Measurements from ENCODE around the gene COL16A1. TPM values are rescaled to one million over a fixed set of nuclear protein-coding genes. Genes with fewer than 3 reads are reported as not detected.

The COL16A1 gene
- total RNA-seq, 1 donor from 2014 or later, result 0.42 TPM

DNA sequence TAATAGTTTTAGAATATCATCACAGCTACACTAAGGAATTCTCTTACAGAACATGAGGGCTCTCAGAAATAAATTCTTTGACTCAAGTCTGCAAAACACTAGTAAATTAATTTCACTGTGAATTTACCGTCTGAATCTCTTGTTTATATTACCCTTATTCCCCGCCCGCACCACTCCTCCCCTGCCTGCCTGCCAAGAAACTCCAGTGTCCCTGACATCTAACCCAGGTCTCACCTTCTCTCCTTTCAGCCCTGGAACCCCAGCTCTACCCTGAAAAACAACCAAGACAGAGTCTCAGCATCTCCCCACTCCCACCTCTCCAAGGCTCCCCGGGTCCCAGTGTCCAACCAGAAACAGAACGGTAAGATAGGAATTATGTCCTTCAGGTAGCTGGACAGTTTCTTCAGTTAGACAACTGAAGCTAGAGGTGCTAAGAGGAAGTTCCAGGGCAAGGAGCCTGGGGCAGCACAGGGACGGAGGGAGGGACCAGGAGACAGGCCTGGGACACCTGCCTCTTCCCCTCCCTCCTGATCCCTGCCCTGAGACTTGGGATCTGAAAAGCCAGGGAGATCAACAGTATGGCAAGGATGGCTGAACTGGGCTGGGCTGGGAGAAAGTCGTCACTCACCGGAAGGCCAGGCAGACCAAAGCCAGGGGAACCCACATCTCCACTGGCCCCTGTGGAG is 15.4 kb downstream of the COL16A1 start:
- intact Hi-C loops (cut with micrococcal nuclease), result no loop called here

DNA sequence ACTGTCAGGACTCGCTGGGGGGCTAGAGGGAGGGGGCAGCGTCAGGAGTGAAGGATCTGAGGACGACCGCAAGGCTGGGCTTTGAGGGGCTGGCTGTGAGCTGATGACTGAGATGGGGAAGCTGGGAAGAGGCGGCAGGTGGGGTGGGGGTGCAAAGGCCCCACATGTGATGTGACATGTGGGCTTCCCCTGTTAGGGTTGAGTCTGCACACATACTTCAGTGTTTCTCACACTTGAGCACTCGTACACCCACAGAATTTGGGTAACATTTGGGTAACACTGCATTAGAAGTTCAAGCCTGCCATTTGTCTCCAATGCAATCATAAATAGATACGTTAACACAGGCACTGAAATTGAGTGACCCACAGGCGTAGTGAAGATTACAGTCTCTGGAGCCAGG is 16.2 kb downstream of the COL16A1 start:
- intact Hi-C loops (cut with micrococcal nuclease), result no loop called here

DNA sequence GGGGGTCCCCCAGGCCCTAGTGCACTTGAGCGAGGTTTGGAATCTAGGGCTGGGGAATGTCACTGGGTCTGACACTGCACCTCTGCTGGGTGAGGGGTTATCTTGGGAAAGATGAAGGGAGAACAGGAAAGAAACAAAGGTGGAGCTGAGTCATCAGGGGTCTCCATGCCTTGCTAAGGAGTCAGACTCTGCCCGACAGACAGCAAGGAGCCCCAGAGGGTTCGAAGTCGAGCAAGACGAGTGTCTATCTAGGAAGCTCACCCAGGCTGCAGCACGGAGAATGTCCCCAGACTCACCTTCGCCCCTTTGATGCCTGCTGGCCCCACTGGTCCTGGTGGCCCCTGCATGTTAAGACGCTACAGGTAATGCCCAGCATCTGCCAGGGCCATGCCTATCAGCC is 18.0 kb downstream of the COL16A1 start:
- intact Hi-C loops (cut with micrococcal nuclease), result no loop called here

DNA sequence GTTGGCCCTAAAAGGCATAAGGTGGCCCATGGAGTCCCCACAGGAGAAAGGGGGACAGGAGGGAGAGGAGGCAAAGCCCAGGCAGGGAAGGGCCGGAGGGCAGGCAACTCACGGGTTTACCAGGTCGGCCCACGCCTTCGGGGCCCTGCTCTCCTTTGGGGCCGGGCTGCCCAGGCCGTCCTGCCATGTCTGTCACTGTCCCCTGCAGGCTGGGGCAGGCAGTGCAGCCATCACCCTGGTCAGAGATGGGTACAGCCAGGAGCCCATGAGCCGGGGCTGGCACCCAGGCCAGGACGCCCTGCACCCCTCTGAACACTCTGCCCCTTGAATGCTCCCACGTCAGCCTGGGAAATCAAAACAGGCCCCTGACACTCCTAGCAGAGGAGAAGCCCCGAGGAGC is 19.8 kb downstream of the COL16A1 start:
- intact Hi-C loops (cut with micrococcal nuclease), result no loop called here

DNA sequence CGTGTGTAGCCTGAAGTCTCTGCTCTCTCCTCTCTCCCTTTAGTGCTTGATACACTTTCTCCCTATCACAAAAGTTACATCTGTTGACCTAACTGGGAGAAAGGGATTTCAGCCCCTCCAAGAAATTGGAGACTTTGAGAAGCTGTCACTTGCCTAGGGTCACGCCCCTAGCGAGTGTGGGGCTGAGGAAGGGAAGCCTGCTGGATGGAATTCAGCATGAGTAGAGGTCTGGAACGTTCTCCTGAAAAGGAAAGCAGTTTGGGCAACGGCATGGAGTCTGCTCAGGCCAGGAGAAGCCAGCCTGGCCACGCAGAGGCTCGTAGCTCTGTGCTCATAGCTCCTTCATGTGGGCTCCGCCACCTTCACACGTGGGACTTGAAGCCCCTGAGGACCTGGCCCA is 22.4 kb downstream of the COL16A1 start:
- intact Hi-C loops (cut with micrococcal nuclease), result no loop called here

DNA sequence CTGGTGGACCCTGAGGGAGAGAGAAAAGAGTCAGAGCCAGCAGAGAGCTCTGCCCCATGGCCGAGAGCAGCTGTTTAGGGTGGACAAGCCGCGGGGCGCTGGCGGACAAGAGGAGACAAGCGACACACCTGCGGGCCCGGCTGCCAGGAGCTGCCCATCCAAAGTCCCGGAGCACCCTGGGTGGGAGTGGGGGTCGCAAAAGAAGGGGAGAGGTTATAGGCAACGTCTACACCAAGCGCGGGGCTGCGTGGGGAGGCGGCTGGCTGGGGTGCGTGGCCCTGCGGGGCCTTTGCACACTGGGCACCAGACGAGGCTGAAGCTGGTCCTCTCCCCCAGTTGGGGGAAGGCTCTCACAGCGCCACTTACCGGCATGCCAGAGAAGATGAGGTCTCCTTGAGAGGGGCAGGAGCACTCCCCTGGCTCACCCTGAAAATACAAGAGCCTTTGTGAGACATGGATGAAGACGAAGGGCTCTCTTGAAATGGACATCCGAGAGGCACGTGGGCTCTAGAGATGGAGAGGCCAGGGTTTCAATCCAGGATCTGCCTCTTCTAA is 24.1 kb downstream of the COL16A1 start:
- intact Hi-C loops (cut with micrococcal nuclease), result no loop called here

DNA sequence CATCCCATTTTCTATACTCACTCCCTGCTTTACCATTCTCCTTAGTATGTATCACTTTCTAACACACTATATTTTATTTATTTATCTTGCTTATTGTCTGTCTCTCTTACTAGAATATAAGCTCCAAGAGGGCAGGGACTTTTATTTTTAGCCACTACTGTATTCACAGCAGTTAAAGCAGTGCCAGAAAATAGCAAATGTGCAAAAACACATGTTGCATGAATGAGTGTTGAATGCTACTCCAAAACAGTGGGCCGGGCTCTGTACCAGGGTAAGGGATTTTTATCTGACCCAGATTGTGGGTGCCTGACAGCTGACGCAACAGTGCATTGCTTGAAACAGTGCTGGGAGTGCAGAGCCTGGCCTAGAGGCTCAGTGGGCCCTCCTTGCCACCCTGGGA is 24.7 kb downstream of the COL16A1 start:
- intact Hi-C loops (cut with micrococcal nuclease), result no loop called here

DNA sequence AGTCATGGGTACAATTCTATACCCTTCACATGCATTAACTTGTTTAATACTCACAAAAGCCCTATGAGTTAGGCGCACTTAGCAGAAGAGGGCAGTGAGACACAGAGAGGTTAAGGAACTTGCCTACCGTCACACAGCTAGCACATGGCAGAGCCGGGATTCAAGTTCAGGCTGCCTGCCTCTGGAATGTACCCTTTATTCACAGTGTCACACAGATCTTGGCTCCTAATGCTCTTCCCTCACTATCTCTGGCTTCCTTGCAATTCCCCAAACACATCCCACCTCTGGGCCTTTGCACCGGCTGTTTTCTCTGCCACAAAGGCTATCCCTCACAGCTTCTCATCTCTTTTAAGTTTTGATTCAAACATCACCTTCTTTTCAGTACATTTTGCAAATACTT is 25.1 kb downstream of the COL16A1 start:
- intact Hi-C loops (cut with micrococcal nuclease), result no loop called here

DNA sequence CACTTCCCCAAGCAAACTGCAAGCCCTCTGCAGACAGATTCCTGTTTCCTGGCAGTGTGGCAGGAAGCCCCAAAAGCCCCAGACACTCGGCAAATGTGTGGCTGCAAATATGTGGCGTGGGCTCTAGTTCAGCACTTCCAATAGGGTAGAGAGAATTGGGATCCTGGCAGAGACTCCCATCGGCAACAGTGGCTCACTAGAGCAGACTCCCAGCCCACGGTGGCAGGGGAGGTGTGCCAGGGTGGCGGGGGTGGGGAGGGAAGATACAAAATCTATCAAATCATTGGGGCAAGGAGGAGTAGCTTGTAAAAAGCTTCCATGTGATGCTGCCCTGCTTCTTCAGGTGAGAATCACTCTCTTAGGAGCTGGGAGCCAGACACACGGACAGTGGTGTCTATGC is 25.9 kb downstream of the COL16A1 start:
- intact Hi-C loops (cut with micrococcal nuclease), result no loop called here

DNA sequence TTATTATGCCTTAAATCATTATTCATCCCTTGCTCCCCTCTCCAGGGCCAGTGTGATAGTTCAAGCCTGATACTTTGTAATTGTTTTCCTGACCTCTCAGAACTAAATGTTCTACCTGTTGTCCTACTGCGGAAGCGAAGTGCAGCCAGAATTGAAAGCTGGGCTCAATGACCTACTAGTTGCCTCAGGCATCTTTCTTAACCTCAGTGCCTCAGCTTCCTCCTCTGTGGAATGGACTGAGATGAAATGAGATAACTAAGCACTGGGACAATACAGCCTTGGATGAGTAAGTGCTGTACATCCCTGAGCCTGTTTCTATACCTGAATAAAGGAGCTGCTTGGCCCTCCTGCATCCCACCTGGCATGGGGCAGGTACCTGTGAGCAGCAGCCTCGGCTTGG is 26.4 kb downstream of the COL16A1 start:
- intact Hi-C loops (cut with micrococcal nuclease), result no loop called here

DNA sequence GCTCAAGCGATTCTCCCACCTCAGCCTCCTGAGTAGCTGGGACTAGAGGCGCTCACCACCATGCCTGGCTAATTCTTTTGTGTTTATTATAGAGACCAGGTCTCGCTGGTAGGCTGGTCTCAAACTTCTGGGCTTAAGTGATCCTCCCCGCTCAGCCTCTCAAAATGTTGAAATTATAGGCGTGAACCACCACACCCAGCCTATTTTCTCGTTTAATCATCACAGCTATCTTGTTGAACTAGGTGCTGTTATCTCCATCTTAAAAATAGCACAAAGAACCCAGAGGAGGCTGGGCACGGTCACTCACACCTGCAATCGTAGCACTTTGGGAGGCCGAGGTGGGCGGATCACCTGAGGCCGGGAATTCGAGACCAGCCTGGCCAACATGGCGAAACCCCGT is 28.1 kb downstream of the COL16A1 start:
- intact Hi-C loops (cut with micrococcal nuclease), result no loop called here

DNA sequence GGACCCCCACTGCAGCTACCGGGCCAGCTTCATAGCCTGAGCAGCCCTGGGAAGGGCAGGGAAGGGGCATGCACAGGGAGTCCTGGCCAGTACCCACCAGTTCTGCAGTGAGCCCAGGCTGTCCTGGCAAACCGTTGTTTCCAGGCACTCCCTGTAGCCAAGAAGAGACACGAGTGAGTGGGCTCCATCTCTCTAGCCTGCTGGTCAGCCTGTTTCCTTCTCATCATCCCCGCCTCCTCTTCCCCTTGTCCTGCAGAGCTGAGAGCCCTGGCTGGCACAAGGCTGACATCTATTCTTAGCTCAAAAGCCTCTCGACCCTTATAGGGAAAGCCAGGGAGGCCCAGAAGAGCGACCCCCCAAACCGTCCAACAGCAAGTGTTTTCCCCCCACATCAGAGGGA is 28.7 kb downstream of the COL16A1 start:
- intact Hi-C loops (cut with micrococcal nuclease), result no loop called here

DNA sequence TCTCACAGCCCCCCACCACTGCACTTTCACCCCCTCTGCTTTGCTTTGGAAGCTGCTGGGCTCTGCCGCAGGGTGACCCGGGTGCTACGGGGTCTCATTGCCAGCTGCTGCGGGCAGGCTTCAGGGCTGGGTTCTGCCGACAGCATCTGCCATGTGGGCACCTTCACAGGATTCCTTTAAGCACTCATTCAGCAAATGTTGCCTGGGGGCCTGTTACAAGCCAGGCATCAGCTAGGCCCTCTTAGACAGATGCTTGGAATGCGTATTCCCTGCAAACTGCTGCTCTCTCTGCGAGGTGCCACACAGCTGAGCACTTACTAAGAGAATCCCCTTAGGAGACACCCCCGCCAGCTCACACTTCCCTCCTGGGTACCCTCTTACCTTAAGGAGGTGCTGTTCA is 29.2 kb downstream of the COL16A1 start:
- intact Hi-C loops (cut with micrococcal nuclease), result no loop called here

DNA sequence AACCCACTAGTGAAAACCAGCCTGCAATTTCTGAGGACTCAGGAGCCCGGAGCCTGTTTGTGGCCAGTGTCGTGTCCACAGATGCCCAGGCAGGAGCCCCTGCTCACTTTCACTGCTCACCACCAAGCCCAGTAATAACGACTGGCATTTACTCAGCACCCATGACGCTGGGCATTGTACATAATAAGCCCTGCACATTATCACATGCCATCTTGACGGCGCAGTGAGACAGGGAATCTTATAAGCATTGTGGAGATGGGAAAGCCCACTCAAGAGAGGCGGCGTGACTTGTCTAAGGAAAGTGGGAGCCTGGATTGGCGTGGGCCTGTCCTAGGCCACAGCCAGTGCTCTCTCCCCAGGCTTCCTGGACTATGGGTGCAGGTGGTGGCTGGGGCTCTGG is 30.4 kb downstream of the COL16A1 start:
- intact Hi-C loops (cut with micrococcal nuclease), result no loop called here

DNA sequence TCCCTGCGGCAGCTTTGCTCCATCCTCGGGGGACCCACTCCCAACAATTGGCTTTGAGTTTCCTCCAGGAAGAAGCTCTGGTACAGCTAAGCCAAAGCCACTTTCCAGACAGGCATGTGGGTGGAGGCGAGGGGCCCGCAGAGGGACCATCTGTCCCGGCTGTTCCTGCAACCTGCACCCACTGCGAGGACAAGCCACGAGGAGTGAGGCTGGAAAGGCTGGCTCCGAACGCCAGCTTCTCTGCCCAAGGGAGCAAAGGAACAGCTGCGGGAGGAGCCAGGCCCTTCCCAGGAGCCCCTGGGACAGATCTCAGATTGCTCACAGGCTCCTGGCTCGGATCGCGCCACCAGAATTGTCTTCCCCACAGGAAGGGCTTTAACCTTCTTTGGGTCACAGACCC is 30.8 kb downstream of the COL16A1 start:
- intact Hi-C loops (cut with micrococcal nuclease), result no loop called here

DNA sequence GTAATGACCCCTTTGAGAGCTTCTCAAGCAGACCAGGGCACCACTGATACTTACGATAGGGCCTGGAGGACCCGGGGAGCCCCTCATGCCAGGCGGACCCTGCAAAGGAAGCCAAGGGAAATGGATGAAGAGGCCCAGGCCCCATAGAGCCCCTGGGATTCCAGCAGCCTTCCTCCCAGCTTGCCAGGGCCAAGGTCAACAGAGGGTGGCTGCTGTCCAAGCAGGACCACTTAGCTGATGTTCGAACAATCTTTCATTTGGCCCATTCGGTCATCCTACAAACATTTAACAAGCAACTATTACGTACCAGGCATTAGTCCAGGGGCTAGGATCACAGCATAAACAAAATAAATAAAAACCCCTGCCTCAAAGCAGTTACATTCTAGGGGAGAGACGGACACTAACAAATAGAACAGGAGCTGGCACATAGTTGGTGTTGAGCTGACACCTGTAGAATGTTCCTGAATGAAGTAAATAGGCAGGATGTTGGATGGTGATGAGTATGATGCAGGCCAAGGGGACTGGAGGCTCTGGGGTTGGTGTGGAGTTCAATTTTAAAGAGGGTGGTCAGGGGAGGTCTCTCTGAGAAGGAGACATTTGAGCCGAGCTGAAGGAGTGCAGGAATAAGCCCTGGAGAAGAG is 32.1 kb downstream of the COL16A1 start:
- intact Hi-C loops (cut with micrococcal nuclease), result no loop called here

DNA sequence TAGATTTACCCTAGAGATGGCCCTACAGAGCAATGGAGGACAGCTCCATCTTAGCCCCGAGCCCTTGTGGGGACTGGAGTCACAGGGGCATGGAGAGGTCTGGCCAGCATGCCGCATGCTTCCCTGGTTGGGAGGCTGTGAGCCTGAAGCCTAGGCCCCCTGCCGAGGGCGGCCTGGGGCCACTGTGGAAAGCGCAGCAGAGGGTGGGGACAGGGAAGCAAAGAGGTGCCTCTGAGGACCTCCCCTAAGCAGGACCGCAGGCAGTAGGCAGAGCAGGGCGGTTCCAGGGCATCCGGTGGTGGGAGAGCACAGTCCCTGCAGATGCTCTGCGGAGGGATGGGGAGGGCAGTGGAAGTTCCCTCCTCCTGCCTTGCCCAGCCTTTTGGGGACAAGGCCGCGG is 32.7 kb downstream of the COL16A1 start:
- intact Hi-C loops (cut with micrococcal nuclease), result no loop called here

DNA sequence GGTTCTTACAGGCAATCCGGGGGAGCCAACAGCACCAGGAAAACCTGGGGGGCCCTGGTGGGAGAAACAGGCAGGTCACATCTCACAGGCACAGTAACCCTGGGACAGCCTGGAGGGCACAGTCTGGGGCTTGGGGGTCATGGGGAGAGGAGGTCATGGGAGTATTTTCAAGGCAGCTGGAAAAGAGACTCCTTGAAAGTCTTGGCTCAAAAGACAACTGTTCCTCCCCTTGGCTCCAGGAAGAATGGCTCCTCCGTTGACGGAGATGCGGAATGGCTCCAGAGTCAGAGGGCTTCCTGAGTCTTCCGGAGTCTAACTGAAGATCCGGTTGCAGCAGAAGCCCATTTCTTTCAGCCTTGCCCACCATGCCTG is 33.2 kb downstream of the COL16A1 start:
- intact Hi-C loops (cut with micrococcal nuclease), result no loop called here

DNA sequence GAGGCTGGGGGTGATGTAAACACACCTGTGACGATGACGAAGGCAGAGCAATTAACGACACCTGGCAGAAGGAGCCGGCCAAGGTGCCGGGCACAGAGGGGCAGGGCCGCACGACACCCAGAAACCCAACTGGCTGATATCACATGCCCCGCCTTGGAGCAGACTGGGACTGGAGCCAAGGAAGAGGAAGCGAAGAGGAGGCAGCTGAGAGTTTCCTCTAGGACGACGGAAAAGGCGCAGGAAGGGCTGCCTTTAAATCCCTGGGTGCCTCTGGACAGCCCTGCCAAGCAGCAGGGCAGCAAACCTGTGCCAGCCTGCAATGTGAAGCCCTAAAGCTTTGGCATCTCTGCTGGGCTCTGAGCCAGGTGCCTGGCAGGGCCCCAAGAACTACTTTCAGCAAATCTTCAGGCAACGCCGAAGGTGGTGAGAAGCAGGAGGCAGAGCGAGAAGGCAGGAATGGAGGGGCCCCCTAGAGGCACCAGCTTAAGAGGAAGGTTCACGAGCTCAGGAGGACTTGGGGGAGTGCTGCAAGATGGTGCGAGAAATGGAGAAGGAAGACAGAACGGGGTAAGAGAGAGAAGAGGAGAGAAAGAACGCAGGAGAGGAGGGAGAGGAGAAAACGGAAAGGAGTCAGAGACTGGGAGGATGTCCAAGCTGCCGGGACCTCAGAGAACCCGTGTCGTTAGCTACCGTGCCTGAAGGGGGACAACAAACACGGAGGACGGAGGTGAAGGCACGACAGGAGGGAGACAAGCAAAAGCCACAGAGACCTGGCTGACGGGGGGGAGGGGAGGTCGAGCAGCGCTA is 33.8 kb downstream of the COL16A1 start:
- intact Hi-C loops (cut with micrococcal nuclease), result no loop called here

DNA sequence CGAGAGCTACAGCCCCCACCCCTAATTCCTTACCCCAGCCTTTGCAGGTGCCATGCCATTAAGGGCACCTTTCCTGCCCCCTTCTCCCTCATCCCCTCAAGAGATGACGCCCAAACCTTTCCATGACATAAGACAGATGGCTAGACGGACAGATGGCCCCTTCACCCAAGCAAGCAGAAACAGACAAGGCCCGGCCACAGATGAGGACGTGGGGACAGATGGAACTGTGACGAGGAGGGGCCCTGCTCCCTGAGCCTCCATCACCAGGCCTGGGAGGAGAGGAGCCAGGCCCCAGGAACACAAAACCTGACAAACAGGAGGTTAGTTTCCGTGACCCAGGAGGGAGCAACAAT is 34.4 kb downstream of the COL16A1 start:
- intact Hi-C loops (cut with micrococcal nuclease), result no loop called here

DNA sequence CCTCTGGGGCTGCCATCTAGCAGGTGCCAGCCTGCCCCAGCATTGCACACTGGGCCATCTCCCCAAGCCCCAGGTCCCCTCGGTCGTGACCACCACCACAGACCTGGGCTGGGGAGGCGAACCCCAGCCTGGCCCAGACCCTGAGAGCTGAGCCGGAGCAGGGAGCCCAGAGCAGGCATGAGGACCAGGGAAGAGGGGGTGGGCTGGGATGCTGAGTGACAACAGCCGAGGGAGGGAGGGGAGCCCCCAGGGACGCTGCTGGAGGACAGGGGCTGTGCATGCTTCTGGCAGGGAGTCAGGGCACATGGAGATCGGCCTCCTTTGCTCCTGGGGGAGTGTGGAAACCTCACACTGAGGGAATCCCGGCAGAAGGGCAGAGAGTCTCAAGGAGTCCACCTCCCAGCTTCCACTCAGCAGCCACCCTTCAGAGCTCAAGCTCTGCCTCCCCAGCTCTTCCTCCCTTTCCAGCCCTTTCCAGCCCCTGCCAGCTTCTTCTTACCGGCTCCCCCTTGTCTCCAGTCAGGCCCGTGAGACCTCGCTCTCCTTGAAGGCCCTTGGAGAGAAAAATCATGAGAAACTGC is 35.4 kb downstream of the COL16A1 start:
- intact Hi-C loops (cut with micrococcal nuclease), result no loop called here

Measured in T-helper 1 cell treated with Interleukin-12 subunit alpha and Interleukin-12 subunit beta and Interleukin-4 antibody, amounts not matched to agents 30 ng/mL and 1 ng/mL, for 36 hours (primary cell).